GM18520 (cell line): ENCODE measurements around the gene CORO6.

Experiments
- ATAC-seq: cut with Tn5 transposase; IDR thresholded peaks from one replicate; pipeline ENCODE4 v1.9.1; 2021; ENCODE audit not compliant: unreplicated experiment

The CORO6 gene

GRCh38 chr17:29633886-29634285 is 11.2 kb upstream of the CORO6 start:
- ATAC-seq, result no peak

- ATAC-seq, result no peak
Measured at GRCh38 chr17:29630630-29631193, 8.0 kb upstream of the CORO6 start.

- no peak for ATAC-seq
Measured at GRCh38 chr17:29629839-29630238, 7.1 kb upstream of the CORO6 start.

- ATAC-seq, result no peak
Measured at GRCh38 chr17:29628644-29629043, 5.9 kb upstream of the CORO6 start.

GRCh38 chr17:29627951-29628350 is 5.2 kb upstream of the CORO6 start:
- ATAC-seq, result no peak

- ATAC-seq, result no peak
Measured at GRCh38 chr17:29625037-29625750, 2.5 kb upstream of the CORO6 start.

- ATAC-seq, result no peak
Measured at GRCh38 chr17:29624586-29624985, 1.9 kb upstream of the CORO6 start.

- no peak for ATAC-seq
Measured at GRCh38 chr17:29623283-29623647, 553 bp upstream of the CORO6 start.

- ATAC-seq, result no peak
Measured at GRCh38 chr17:29621751-29622194, 939 bp downstream of the CORO6 start.

- ATAC-seq, result no peak
Measured at GRCh38 chr17:29620779-29621500, 1.8 kb downstream of the CORO6 start.

GRCh38 chr17:29620271-29620670 is 2.4 kb downstream of the CORO6 start:
- no peak for ATAC-seq

- ATAC-seq, result no peak
Measured at GRCh38 chr17:29619251-29619650, 3.5 kb downstream of the CORO6 start.

- ATAC-seq, result no peak
Measured at GRCh38 chr17:29618272-29619065, 4.2 kb downstream of the CORO6 start.

GRCh38 chr17:29617481-29618271 is 5.0 kb downstream of the CORO6 start:
- no peak for ATAC-seq

- peak; percentile 36 for ATAC-seq
Measured at GRCh38 chr17:29617125-29617480, 5.6 kb downstream of the CORO6 start.

- no peak for ATAC-seq
Measured at GRCh38 chr17:29616300-29617048, 6.2 kb downstream of the CORO6 start.

GRCh38 chr17:29615492-29616299 is 7.0 kb downstream of the CORO6 start:
- ATAC-seq, result peak; percentile 53

GRCh38 chr17:29615048-29615385 is 7.7 kb downstream of the CORO6 start:
- ATAC-seq, result no peak

GRCh38 chr17:29614349-29615047 is 8.2 kb downstream of the CORO6 start:
- no peak for ATAC-seq
